Measurements from ENCODE around the gene TTLL1. TPM values are rescaled to one million over a fixed set of nuclear protein-coding genes. Genes with fewer than 3 reads are reported as not detected.

Gene TTLL1
- total RNA-seq (2014; rRNA removed; shearing (Covaris generic)): 9.6 and 15.1 TPM in 2 replicates

DNA sequence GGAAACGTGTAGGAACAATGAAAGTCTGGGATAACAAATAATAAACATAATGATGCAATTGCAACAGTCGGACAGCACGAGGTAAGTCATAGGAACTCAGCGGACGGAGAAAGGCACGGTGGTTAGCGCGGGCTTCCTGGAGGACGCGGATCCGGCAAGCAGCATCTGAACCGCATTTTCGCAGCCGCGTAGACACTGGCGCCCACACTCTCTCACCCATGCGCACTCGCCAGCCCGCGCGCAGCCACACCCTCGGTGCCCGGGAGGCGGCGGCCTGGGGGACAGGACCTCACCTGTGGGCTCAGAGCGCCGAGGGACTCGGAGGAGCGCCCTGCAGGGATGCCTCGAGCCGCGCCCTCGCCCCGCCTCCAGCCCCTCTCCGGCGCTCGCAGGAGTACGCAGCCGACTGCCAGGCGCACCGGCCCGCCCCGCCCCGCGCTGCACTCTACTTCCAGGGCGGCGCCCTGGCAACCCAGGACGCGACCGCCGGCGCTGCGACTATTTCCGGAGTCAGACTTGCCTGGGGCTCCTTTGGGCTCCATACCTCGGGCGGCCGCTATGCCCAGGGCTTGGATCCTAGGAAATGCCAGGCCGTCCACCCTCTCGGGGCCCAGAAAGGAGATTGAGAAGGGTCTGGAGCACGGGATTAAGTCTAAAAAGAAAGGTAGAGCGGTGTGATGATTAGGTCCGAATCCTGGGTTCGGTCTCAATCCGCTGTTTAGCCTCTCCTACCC is at the start of gene TTLL1:
Gene TTLL1 (minus strand): TSS at position 408 of the 734 bp plus-strand sequence. CDS start 13,805 bp downstream, outside the sequence.
- peak; percentile 94 for DNase-seq (ENCODE audit: low read depth)

DNA sequence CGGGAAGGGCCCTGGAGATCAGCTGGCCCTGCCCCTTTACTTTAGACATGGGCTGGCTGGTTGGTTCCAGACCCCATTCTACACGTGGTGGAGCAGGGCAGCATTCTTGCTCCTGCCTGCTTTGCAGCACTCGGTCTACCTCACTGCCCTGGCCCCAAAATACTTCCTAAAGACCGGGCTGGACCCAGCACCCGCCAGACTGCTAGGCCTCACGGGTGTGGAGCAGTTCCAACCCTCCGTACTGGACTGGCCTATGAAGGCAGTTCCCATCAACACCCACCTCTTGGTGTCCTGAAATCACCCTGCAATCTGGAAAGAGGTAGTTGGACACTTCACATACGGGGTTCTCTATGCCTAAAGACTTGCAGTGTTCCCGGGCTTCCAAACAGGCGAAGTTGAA is 47.6 kb upstream of the TTLL1 start:
- DNase-seq (ENCODE audit: low read depth): no peak

DNA sequence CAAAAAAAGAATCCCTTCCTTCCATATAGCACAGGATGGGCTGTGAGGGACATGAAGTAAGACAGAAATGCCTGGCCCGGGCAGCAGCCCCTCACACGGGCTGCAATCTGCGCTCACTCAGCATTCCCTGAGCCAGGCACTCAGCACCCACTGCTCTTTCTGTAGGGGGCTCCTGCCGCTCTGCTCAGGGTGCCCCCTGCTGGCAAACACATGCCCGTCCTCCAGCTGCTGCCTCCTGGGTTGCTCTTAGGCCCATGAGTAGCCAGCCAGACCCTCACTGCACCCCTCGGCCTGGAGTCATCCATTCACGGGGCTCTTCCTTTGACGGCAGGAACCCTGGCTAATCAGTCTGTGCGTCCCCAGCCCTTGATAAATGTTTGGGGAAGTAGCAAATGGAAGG is 47.1 kb upstream of the TTLL1 start:
- peak; percentile 50 for DNase-seq (ENCODE audit: low read depth)

DNA sequence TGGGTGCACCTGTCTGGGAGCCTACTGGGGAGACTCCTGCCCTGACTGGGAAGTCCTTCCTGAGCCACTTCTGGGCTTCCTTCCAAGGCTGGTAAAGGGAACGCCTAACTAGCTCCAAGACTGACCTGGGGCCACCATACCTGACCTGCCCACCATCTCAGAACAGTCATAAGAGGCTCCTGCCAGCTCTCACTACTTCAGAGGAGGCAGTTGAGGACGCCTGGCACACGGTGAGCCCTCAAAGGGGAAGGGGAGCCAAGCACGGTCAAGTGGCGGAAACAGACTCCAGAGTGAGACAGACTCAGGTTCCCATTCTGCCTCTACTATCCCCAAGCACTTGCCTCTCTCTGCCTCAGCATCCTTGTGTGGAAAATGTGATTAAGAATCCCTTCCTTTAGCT is 46.4 kb upstream of the TTLL1 start:
- no peak for DNase-seq (ENCODE audit: low read depth)

DNA sequence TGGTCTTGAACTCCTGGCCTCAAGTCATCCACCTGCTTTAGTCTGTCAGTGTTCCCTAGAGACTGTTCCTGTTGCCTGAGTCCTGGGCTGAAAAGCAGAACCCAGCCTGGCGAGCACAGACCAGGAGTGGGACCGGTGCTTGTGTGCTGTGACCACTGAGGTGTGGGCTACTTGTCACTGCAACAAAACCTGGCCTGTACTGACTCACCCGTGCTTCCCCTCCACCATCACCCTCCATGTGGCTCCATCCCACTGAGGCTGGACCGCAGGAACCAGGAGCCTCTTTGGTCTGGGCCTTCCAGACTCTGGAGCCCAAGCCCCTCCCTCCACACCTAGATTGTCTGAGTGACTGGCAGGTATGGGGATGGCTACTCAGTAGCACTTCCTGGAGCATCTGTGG is 45.4 kb upstream of the TTLL1 start:
- DNase-seq (ENCODE audit: low read depth): no peak

DNA sequence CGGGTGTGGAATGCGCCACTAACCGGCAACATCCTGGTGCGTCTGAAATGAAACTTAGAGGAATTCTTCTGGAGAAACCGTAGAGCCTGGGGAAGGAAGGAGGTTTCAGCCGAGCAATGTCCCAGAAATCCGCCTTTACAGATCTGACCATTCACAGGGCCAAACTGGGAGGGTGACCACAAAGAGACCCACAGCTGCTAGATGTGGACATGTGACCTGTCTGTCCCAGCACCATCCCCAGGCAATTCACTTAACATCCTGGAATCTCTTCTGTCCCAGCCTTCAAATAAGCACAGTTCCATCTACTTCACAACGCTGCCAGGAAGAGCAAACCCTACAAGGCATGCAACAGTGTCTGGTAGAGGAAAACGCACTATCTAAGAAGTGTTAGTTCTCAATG is 44.2 kb upstream of the TTLL1 start:
- DNase-seq (ENCODE audit: low read depth): no peak

DNA sequence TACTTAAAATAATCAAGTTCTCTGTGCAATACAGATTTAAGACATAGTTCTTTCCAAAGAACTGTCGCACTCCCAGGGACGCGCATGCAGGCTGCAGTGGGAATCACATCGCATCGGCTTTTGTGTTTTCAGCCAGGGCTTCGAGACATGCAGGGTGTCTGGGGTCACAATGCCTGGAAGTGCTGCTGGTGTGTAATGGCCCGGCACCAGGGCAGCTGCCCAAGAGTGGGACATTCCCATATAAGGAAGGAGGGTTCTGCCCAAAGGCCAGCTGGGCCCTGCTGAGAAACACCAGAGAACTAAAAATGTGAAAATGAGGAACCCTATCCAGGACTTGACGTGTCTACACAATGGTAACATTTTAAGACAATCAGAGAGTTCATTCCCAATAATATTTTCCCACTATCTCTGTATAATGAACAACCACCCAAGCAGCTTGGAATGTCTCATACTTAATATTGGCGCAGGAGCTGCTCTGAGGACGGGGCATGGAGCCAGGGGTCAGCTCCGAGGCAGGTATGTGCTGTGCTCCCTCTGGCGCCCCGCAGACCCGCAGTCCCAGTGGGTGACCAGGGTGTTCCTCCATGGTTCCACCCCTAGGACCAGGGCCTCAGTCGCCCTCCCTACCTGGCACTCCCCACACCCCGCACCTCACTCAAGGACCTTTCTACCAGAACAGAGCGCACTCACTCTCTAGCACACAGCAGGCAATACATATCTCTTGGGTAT is 42.7 kb upstream of the TTLL1 start:
- no peak for DNase-seq (ENCODE audit: low read depth)

DNA sequence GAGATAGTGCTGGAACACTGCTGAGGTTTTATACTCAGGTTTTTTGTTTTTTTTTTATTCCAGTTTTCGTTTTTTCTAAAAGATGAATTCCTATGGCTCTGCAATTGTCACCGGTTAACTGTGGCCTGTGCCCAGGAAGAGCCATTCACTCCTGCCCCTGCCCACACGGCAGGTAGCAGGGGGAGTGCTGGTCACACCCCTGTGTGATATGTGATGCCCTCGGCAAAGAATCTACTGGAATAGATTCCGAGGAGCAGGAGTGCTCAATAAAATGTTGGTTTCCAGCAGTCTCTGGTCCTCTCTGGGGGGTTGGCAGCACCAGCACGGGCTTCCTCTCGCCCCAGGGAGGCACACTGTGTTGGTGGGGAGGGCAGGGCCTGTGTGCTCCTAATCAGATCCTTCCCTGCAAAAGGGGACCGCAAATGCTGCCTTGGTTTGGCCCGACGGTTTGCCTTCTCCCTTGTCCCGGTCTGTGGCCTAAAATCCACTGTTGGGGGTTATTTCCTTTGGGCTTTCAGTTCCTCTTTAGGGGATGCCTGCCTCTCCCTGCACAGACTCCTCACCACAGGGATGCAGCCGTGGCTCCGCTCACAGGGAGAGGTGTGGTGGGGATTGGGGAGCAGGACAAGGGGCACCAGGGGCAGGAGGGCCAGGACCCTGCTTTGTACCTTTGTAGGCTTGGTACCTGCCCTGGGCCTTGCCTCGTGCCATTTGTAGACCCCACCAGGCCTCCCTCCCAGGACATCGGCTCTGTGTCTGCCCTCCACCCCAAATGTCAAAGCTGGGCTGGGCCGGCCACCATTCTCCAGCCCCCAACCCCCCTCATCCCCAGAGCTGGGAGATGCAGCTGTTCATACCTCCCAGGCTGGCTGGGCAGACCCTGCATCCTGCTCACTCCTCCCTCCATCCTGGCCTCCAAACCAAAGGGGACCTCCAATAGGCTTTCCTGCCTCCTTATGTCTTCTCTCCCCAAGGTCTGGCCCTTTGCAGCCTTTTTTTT is 40.5 kb upstream of the TTLL1 start:
- no peak for DNase-seq (ENCODE audit: low read depth)

DNA sequence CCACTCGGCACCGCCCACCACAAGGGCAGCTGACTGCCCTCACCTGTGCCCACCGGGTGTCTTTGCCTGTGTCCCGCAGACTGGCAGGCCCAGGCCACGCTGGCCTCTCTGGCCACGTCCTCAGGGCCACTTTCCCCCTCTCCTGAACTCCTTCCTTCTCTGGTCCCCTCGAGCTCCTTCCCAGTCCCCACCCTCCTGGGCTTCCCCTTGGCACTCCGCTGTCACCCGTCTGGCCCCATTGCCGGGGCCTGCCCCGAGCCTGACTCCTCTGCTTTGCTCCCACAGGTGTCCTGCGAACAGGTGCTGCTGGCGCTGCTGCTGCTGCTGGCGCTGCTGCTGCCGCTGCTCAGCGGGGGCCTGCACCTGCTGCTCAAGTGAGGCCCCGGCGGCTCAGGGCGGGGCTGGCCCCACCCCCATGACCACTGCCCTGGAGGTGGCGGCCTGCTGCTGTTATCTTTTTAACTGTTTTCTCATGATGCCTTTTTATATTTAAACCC is 39.8 kb upstream of the TTLL1 start:
- no peak for DNase-seq (ENCODE audit: low read depth)

DNA sequence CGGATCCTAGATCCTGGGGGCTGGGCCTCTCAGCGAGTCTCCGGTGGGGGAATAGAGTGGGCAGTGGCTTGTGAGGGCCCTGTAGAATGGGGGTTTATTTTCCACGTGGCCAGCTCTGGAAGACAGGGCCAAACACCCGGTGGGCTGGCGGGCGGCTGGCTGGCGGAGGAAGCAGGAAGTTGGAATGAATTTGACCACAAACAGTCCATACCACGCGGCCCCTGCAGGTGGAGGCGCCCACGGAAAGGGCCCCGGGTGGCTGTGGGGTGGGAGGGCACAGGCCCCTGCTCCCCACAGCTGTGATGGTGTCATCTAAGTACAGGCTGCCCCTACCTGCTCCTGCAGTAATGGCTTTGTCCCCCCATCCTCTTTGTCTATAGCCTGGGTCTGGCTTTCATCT is 38.9 kb upstream of the TTLL1 start:
- no peak for DNase-seq (ENCODE audit: low read depth)

DNA sequence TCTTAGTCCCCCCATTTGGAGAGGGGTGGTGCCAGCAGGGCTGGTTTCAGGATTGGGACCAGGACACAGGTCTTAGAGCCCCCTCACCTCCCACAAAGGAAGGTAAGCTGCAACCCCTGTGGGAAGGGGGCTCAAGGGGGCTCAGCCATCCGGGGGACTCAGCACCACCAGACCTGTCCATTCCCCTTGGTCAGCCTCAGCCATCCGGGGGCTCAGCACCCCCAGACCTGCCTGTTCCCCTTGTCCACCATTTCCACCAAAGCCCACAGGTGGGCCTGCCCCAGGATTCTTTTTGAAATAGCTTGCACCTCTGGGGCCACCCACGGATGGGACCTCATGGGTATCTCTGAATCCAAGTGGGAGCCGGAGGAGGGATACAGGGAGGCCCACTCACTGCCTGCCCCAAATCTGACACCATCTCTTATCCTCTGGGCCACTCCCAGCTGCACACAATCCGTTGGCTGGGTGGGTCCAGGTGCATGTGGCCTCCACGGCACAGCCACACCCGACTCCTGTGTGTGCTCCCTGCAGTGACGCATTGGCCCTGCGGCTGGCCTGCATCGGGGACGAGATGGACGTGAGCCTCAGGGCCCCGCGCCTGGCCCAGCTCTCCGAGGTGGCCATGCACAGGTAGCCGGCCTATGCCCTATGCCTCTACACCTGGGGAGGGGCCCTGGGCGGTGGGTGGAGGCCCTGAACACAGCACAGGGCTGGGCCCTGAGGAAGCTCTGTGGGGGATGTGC is 38.1 kb upstream of the TTLL1 start:
- DNase-seq (ENCODE audit: low read depth): peak; percentile 55

DNA sequence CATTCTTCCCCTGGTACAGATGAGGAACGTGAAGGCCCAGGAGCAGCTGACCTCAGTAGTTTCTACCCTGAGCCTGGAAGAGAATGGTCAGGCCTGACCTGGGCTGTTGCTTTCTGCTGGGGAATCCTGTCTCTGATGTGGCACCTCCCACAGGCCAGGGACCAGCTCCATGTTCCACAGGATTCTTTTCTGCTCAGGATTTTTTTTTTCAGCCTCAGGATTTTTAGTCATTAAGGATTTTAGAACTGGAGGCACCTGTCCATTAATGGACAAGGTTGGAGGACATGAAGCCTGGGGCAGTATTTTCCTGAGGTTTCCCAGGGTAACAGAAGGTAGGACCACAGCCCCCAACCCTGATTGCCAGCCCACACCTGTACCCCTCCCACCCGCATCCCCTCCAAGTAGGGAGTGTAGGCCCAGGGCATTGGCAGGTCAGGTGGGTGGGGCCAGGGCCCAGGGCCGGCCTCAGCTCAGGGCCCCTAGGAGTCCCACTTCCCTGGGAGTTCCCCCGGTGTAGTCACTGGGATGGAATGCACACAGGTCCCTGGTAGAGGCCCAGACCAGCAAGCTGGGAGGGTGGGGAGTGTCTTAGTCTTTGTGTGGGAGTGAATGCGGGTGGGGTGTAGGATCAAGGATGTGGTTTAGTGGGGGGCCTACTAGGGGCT is 37.4 kb upstream of the TTLL1 start:
- peak; percentile 92 for DNase-seq (ENCODE audit: low read depth)

DNA sequence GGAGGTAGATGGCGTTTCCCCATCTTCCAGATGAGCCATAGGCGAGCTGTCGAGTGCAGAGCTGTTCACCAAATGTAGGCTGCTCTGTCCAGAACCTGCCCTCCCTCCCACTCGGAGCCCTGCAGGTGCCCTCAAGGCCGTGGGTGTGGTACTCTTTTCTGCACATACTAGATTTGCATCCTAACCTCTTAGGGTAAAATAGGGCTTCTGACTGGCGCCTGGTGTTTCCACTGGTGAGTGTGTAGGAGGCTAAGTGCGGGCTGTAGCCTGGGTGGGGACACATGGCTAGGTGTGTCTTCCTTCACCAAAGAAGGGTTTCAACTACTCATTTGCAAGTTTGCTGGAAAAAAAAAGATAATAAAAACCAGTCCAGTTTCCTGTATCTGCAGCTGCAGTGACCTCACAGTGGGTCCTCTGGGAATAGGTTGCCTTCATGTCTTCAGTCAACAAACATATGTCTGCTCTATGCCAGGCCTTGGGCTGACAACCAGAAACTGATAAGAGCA is 29.8 kb upstream of the TTLL1 start:
- no peak for DNase-seq (ENCODE audit: low read depth)

DNA sequence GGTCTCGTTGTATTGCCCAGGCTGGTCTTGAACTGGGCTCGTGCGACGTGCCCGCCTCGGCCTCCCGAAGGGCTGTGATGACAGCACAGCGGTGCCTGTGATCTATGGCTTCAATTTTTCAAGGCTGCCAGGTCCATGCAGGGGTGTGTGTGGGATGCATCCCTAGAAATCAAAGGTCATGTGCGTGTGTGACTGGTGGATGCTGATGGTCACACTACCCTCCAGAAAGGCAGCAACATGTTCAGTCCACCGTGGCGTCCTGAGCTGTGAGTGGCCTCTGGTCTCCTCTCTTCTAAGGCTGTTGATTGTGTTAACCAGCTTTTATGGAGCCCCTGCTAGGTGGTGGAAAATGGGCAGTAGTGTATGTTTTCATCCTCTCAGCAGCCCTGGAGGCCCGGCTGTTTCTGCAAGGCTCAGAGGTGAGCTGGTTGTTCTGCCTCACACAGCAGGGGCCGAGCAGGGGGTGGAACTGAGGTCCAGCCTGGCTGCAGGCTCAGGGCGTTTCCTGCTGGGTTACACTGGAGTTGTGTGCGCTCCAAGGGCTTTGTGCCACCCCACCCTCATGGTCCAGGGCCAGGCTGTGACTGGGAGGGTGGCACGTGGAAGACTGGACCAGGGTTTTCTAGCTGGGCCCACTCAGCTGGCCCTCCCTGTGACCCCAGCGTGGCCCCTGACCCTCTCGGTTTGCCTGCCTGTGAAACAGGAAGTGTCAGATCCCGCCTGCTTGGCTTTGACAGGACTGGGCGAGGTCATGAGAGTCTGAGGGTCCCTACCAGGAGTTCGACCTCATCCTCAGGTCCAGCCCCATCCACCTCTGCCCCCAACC is 29.0 kb upstream of the TTLL1 start:
- DNase-seq (ENCODE audit: low read depth): no peak

DNA sequence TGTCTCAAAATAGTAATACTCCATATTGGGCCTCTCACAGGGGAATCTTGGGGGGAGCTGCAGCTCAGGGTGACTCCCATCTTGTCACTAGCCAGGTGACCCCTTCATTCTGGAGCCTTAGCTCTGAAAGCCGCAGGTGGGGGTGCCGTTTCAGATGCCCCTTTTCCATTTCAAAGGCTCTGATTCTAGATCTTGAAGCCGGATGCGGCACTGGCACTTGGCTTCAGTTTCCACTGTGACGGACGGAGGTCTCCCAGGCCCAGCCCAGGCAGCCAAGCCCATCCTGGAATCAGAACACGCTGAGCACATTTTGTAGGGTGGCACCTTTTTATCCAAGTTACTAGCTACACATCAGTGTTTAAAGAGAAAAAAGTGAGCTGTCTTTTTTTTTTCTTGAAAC is 27.7 kb upstream of the TTLL1 start:
- no peak for DNase-seq (ENCODE audit: low read depth)

DNA sequence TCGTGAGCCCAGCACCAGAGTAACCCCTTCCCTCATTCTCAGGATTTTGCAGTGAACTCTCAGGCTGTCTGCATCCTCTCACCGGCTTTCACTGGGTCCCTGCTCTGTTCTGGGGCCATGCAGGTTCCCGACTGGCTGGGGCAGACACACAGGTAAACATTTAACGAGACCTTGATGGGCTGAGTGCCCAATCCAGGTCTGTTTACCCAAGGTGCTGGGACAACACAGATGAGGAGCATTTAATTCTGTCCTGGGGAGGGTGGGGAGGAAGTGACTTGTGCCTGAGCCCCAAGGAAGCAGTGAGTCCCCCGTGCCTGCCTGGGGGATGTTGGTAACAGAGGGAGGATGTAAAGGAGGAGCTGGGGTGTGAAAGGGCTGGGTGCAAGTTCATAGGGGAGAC is 25.8 kb upstream of the TTLL1 start:
- no peak for DNase-seq (ENCODE audit: low read depth)

DNA sequence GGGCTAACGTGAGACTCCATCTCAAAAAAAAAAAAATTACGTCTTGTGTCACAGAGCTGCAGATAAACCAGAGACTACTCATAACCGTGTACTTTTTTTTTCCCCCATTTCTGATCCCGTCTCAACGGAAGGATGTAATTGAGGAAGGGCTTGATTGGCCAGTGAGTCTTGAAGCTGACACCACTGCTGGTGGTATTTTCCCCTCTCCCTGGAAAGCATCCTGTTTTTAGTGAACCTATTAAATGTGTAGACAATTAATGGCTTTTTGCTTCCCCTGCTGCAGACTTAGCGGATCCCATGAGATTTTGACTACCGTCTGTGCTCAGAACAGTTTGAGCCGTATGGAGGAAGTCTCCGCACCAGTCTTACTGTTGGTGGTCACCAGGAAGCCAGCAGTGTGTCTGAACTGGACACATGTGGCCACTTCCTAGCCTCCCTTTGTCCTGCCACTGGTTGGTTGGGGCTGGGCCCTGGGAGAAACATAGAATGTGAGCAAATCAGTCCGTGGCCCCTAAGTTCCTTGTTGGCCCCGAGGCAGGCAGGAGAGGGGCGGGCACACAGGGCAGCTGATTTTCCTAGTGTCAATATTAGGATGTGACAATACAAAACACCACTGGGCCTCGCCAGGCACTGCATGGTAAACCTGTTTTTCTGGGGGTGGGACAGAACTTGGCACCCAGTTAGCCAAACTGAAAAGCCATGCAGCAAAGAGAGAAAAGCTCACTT is 24.5 kb upstream of the TTLL1 start:
- DNase-seq (ENCODE audit: low read depth): no peak

DNA sequence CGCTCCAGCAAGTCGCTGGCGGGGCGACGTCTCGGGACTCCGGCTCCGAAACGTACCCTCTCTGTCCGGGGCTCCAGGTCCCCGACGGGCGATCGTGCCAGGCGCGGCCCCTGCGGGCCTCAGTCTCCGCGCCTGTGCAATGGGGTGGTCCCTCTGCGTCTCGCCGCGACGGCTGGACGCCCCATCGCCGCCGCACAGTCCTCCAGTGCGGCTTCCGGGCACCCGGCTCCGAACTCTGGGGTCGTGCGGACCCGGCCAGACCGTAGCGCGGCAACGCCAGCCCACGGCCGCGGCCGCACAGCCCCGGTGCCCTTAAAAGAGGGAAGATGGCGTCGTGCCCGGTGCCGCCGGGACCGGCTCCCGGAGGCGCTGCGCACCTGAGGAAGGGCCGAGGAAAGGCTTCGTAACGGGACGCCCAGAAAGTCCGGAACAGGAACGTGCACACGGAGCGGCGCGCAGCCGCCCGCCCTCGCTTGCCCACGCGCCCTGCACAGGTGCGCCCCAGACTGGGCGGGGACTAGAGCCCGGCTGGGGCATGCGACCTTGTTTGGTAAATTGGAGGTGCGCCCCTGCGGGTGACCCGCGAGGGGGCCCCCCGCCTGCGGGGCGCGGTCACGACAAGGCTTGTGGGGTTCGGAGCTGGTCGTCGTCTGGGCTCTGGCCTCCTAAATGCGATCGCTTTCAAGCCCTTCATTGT is 21.9 kb upstream of the TTLL1 start:
- peak; percentile 46 for DNase-seq (ENCODE audit: low read depth)
